Skeletal muscle tissue (tissue), 4 donors: ENCODE results near the gene FAM76A. TPM values are rescaled to one million over a fixed set of nuclear protein-coding genes. Genes with fewer than 3 reads are reported as not detected.
"Not testable (repeated sequence)": the region's sequence is repeated elsewhere in the genome, so short reads cannot be mapped to it uniquely, and the experiment has no call there.

Experiments
- H3K27ac ChIP-seq: one replicate; pipeline ENCODE4 v1.7.0; 2013; ENCODE audit warnings: mild to moderate bottlenecking, low read depth, low read length, inconsistent platforms
- H3K27me3 ChIP-seq, 3 donors: one replicate each; pipeline ENCODE4 v1.7.0; 2013; ENCODE audit warnings: low read length in 3 of 3; ENCODE audit not compliant: control insufficient read depth in 3 of 3, insufficient read depth in 3 of 3
- H3K36me3 ChIP-seq, 3 donors: one replicate each; pipeline ENCODE4 v1.7.0; 2013; ENCODE audit warnings: low read length in 3 of 3; ENCODE audit not compliant: control insufficient read depth in 3 of 3, insufficient read depth in 3 of 3
- H3K4me1 ChIP-seq, 3 donors: one replicate each; pipeline ENCODE4 v1.7.0; 2013; ENCODE audit warnings: low read length in 3 of 3, mild to moderate bottlenecking in 3 of 3; ENCODE audit not compliant: control insufficient read depth in 3 of 3, insufficient read depth in 3 of 3
- H3K4me3 ChIP-seq, 3 donors: one replicate each; pipeline ENCODE4 v1.7.0; 2013; ENCODE audit warnings: low read length in 3 of 3
- H3K9ac ChIP-seq, 3 donors: one replicate each; pipeline ENCODE4 v1.7.0; 2013; ENCODE audit warnings: low read length in 3 of 3, mild to moderate bottlenecking in 3 of 3, moderate library complexity in 2 of 3, low read depth in 1 of 3
- H3K9me3 ChIP-seq, 3 donors: one replicate each; pipeline ENCODE4 v1.7.0; 2013; ENCODE audit warnings: low read length in 3 of 3; ENCODE audit not compliant: control insufficient read depth in 3 of 3
- total RNA-seq: library from RNA; depleted of rRNA; stranded (reverse); fragments of >200 nt; gene quantifications from one replicate; pipeline ENCODE4 v1.2.3, GENCODE V29; 2014
- donor health status: Osteomylitis.

Gene FAM76A
- total RNA-seq, 1 donor from 2014 or later, result 21.9 TPM

DNA sequence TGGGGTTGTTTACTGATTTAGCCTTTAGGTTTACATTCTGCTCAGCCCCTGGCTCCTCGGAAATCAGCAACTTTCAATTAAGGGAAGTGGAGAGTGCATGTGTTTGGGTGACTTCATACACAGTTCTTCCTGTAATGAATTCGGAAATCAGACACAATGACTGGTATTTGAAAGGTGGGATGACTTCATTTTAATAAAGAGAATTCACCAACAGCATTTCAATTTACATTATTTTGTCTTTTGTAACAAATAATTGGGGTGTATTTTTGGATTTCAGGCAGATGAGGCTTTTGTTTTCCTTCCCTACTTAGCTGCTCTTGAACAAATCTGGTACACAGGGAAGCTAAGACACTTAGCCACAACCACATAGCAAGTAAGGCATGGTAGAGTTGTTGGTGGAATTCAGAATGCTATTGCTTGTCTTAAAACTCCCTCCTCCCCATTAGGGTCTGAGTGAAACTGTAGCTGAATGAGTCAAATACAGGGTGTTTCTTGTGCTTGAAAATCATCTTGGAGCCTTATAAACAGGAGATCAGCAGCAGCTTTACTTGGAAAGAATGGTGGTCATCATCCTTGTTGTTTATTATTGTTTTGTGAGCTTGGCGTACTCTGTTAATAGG, 48.2 kb downstream of the FAM76A start:
- Histone ChIP-seq H3K4me1 (peaks cover 10 to 15% (median 13%) of the 10 kb centered on the region in 3 donors), H3K27ac (peak overlapping the region; percentile 97), H3K4me3 (peak overlapping the region; percentile 87 to 97 (median 96)), H3K36me3 (no peaks in the 10 kb centered on the region), H3K27me3 (no peaks in the 10 kb centered on the region), H3K9ac (peak overlapping the region; percentile 95 to 99 (median 96)), H3K9me3 (no peaks in the 10 kb centered on the region)

DNA sequence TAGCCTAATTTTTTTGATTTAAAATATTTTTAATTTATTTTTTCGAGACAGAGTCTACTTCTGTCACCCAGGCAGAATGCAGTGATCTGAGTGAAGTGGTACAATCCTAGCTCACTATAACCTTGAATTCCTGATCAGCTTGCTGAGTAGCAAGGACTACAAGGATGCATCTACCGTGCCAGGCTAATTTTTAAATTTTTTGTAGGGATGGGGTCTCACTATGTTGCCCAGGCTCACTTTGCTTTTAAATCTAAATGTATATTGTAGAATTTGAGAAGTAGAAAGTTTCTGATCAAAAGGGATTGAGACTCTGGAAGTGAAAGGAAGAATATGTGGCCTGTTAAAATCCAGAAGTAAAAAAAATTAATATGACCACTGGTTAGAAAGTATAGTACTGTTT, 48.9 kb downstream of the FAM76A start:
- peak overlapping the region in 1 of 3 donors; percentile 99 for H3K9ac ChIP-seq

DNA sequence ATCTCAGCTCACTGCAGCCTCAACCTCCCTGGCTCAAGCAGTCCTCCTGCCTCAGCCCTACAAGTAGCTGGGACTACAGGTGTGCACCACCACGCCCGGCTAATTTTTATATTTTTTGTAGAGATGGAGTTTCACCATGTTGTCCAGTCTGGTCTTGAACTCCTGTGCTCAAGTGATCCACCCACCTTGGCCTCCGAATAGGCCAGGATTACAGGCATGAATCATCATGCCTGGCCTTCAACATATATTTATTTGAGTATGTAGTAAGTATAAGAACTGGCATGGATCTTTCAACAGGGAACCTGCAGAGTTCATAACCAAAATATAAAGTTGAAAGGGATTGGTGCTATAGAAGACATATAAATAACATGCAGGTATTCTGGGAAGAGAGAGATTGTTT, 49.6 kb downstream of the FAM76A start:
- H3K27me3 ChIP-seq, H3K4me3 ChIP-seq, H3K36me3 ChIP-seq, H3K9ac ChIP-seq, H3K27ac ChIP-seq, H3K9me3 ChIP-seq: not testable (repeated sequence)
- peaks cover 10 to 15% (median 13%) of the 10 kb centered on the region in 3 donors for H3K4me1 ChIP-seq

More for the DNA sequence above, 48.9 kb downstream of the FAM76A start:
- Histone ChIP-seq H3K27me3 (no peaks in the 10 kb centered on the region), H3K4me1 (peaks cover 10 to 15% (median 13%) of the 10 kb centered on the region in 3 donors), H3K27ac (no peak overlapping the region), H3K4me3 (no peak overlapping the region), H3K36me3 (no peaks in the 10 kb centered on the region), H3K9me3 (no peaks in the 10 kb centered on the region)

DNA sequence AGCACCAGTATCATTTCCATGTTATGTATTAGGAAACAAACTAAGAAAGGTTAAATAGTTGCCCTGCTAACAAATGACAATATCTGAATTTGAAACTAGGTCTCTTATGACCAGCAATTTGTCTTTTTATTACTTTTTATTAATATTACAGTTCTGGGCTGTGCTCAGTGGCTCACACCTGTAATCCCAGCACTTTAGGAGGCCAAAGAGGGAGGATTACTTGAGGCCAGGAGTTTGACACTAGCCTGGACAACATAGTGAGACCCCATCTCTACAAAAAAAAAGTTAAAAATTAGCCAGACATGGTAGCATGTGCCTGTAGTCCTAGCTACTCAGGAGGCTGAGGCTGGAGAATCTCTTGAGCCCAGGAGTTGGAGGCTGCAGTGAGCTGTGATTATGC, 50.5 kb downstream of the FAM76A start:
- H3K36me3 ChIP-seq, H3K9ac ChIP-seq, H3K9me3 ChIP-seq, H3K4me3 ChIP-seq, H3K27ac ChIP-seq, H3K27me3 ChIP-seq: not testable (repeated sequence)
- peaks cover 10 to 15% (median 13%) of the 10 kb centered on the region in 3 donors for H3K4me1 ChIP-seq

DNA sequence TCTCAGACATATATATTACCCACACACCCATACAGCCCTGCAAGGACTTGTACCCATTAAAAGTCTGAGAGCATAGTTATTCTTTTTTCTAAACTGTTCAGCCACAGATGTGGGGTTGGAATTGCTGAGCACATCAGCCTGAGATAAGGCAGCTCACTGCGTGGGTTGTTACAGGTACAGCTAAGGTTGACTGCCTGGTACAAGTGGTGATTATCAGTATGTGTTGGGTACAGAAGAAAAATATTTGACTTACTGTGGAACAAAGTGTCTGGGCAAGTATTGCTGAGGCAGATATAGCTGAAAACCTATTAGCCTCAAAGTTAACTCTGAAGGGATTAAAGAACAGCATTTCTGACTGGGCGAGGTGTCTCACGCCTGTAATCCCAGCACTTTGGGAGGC, 52.3 kb downstream of the FAM76A start:
- no peaks in the 10 kb centered on the region for H3K27me3 ChIP-seq
- H3K4me1 ChIP-seq, result peaks cover 7 to 15% (median 13%) of the 10 kb centered on the region in 3 donors
- H3K9me3 ChIP-seq, result no peaks in the 10 kb centered on the region
- H3K27ac ChIP-seq, result no peak overlapping the region
- no peak overlapping the region for H3K4me3 ChIP-seq
- H3K36me3 ChIP-seq, result no peaks in the 10 kb centered on the region
- H3K9ac ChIP-seq, result no peak overlapping the region

DNA sequence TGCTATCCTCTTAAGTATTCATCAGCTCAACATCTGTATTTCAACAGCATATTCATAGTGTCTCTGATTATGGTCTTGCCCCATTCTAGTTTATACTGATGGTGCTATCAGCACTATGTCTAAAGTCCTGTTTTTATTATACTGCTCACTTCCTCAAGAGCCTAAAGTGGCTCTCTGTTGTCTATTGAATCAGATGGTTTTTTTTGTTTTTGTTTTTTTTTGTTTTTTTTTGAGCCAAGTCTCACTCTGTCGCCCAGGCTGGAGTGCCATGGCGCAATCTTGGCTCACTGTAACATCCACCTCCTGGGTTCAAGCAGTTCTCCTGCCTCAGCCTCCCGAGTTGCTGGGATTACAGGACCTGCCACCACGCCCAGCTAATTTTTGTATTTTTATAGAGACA, 53.4 kb downstream of the FAM76A start:
- Histone ChIP-seq H3K4me1 (peaks cover 1 to 10% (median 6%) of the 10 kb centered on the region in 3 donors), H3K27me3 (no peaks in the 10 kb centered on the region), H3K4me3 (no peak overlapping the region), H3K27ac (no peak overlapping the region), H3K36me3 (no peaks in the 10 kb centered on the region), H3K9ac (no peak overlapping the region), H3K9me3 (no peaks in the 10 kb centered on the region)

DNA sequence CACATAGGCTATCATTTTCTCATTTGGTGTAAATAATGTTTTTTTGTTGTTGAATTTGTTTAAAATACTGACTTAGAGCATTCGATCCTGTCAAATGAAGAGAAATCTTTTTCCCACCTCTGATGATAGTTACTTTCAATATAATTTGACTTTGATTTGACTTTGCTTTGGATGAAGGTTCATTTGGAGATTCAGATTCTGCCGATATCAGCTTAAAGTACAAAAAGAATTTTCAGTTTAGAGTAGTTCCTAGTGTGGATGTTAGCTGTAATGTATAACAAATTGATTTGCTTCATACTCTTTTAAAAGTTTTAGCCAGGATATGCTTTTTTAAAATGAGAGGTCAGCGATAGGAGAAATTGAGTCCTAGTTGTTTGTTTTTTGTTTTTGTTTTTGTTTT, 57.2 kb downstream of the FAM76A start:
- H3K4me1 ChIP-seq, result peaks cover 0 to 6% (median under 1%) of the 10 kb centered on the region in 3 donors

DNA sequence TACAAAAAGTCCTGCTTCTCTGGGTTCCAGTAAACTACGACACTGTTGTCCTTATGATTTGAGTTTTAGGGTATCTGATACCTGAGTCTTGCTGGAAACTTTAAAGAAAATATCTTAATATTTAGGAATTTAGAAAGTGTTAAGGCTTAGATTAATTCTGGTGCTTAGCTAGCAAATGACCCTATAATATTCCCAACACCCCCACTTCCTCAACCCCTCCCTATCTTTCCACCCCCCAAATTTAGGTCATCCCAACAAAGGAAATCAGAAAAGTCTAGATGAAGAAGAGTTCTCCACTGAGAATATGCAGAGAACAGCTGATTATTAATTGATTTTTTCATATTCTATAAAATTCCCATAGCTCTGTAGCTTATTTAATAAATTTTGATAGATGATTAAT, 58.9 kb downstream of the FAM76A start:
- H3K27ac ChIP-seq, result no peak overlapping the region
- no peaks in the 10 kb centered on the region for H3K27me3 ChIP-seq
- no peak overlapping the region for H3K4me3 ChIP-seq
- H3K9ac ChIP-seq, result no peak overlapping the region
- H3K36me3 ChIP-seq, result no peaks in the 10 kb centered on the region
- H3K9me3 ChIP-seq, result no peaks in the 10 kb centered on the region
- H3K4me1 ChIP-seq, result peaks cover 10 to 16% (median 12%) of the 10 kb centered on the region in 3 donors

More for the DNA sequence above, 57.2 kb downstream of the FAM76A start:
- H3K36me3 ChIP-seq, result no peaks in the 10 kb centered on the region
- H3K27ac ChIP-seq, result no peak overlapping the region
- H3K27me3 ChIP-seq, result no peaks in the 10 kb centered on the region
- no peak overlapping the region for H3K9ac ChIP-seq
- H3K9me3 ChIP-seq, result no peaks in the 10 kb centered on the region
- H3K4me3 ChIP-seq, result no peak overlapping the region

DNA sequence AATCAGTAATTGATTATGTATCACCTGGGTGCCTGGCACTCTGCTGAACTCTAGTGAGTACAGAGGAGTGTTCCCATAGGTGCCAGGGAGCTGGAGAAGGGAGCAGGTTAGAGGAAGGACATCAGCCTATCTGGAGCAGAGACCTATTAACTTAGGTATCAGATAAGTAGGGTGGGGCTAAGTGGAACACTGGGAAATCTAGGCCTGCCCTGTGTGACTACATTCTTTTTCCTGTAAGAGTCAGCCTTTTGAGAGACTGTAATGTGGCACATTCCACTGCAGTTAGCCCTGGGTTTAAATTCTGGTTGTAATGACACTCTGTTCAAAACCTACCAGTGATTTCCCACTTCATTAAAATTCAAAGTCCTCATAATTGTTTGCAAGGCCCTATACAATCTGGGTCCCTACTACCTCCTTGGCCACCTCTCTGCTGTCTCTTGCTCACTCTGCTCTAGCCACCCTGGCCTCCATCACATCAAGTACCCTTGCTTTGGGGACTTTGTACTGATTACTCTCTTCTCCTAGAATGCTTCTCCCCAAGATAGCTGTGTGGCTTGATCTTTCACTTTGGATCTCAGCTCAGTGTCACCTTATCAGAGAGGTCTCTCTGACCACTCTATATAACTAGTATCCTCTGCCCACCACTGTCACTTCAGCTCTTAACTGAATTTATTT, 60.2 kb downstream of the FAM76A start:
- Histone ChIP-seq H3K36me3 (peaks cover 0 to 6% (median 0%) of the 10 kb centered on the region in 3 donors), H3K4me3 (no peak overlapping the region), H3K9ac (no peak overlapping the region), H3K27me3 (no peaks in the 10 kb centered on the region), H3K27ac (no peak overlapping the region), H3K4me1 (peaks cover 11 to 20% (median 17%) of the 10 kb centered on the region in 3 donors), H3K9me3 (no peaks in the 10 kb centered on the region)

DNA sequence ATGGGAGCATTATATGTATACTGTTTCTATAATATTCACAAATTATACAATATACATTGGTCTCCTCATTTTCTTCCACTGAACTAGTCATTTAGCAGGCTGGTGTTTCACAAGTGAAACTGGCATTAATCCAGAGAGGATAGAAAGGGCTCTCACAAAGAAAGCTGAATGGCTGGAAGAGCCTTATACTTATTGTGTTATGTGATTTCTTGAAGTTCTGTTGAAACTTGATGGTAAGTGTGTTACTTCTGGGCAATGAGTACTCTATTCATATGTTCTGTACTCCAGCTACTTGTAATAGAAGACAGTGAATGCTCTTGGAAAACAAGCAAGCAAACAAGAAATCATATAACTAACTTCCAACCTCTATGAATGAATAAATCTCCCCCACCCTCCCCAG, 62.1 kb downstream of the FAM76A start:
- Histone ChIP-seq H3K9me3 (no peaks in the 10 kb centered on the region), H3K36me3 (peaks cover 2 to 8% (median 6%) of the 10 kb centered on the region in 3 donors), H3K9ac (no peak overlapping the region), H3K27me3 (no peaks in the 10 kb centered on the region), H3K4me3 (no peak overlapping the region), H3K4me1 (peaks cover 11 to 20% (median 17%) of the 10 kb centered on the region in 3 donors), H3K27ac (no peak overlapping the region)
